ENCODE measurements around the gene SCARB2.

DNA sequence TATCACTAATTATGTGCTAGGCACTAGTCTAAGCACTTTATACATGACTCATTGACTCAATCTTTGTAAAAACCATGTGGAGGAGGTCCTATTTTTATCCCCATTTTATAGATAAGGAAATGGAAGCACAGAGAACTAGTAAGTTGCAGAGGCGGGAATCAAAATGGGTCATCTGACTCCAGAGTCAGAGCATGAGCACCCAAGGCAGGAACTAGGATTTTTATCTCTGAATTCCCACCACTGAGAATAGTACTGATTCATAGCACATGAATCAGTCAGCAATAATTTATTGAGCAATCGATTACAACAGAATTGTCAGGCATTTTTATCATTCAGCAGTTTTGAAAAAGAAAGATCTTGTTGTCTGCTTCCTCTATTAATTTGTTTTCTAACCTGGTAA, 19.3 kb downstream of the SCARB2 start:
- TF ChIP-seq GATA2 (IDR thresholded peaks at IDR 0.05; ENCODE audit: low read depth, low read length) (no peak), GATA3 (IDR thresholded peaks at IDR 0.05; ENCODE audit: low read depth, low read length) (no peak)
